SU-DHL-6 (cell line): ENCODE results near the gene PGK2.

Source experiments
- H2AFZ ChIP-seq: fragments of 200-600 bp; sonication (generic); 2 replicates; pipeline ENCODE4 v1.6.1; 2014; ENCODE audit warnings: low read depth, mild to moderate bottlenecking, moderate library complexity, mixed read lengths, antibody characterized with exemption, low read length; ENCODE audit not compliant: severe bottlenecking
- H3F3A ChIP-seq: fragments of 200-600 bp; shearing (Covaris generic); 2 replicates; pipeline ENCODE4 v1.6.0; 2016; ENCODE audit warnings: antibody characterized with exemption, mild to moderate bottlenecking; ENCODE audit not compliant: insufficient read depth
- H3K27ac ChIP-seq: fragments of 200-600 bp; sonication (generic); 2 replicates; pipeline ENCODE4 v1.5.1; 2016; ENCODE audit warnings: low read depth, mild to moderate bottlenecking, low read length, moderate library complexity, mixed read lengths
- H3K27me3 ChIP-seq: fragments of 200-600 bp; sonication (generic), shearing (Covaris generic); 2 replicates; pipeline ENCODE4 v1.6.0; 2014; ENCODE audit warnings: mild to moderate bottlenecking, low read length
- H3K36me3 ChIP-seq: fragments of 200-600 bp; sonication (generic); 2 replicates; pipeline ENCODE4 v1.6.1; 2014; ENCODE audit warnings: mild to moderate bottlenecking, low read length, mixed read lengths
- H3K4me2 ChIP-seq: fragments of 300-600, 200-600 bp; shearing (Covaris generic), sonication (generic); 2 replicates; pipeline ENCODE4 v1.6.0; 2014; ENCODE audit warnings: low read length, low read depth, mild to moderate bottlenecking; ENCODE audit not compliant: poor library complexity, severe bottlenecking
- H3K4me3 ChIP-seq: fragments of 200-600 bp; sonication (generic); 2 replicates; pipeline ENCODE4 v1.5.1; 2014; ENCODE audit warnings: antibody characterized with exemption, low read length, mild to moderate bottlenecking, mixed read lengths; ENCODE audit not compliant: insufficient read depth, poor library complexity, severe bottlenecking
- H3K79me2 ChIP-seq: fragments of 200-600 bp; sonication (generic); 2 replicates; pipeline ENCODE4 v1.6.1; 2014; ENCODE audit warnings: mild to moderate bottlenecking, low read length, moderate library complexity; ENCODE audit not compliant: insufficient read depth
- H3K9ac ChIP-seq: fragments of 200-600 bp; sonication (generic); 2 replicates; pipeline ENCODE4 v1.7.0; 2014; ENCODE audit warnings: mild to moderate bottlenecking, low read length
- H3K9me2 ChIP-seq: fragments of 200-600 bp; sonication (generic); replicated peaks from 2 replicates; pipeline ENCODE4 v1.6.1; 2014; ENCODE audit warnings: low read length; ENCODE audit not compliant: insufficient read depth
- H3K9me3 ChIP-seq: fragments of 200-600 bp; sonication (generic); 2 replicates; pipeline ENCODE4 v1.6.1; 2014; ENCODE audit warnings: low read length, mixed read lengths; ENCODE audit not compliant: insufficient read depth
- H4K20me1 ChIP-seq: fragments of 200-600 bp; sonication (generic); 2 replicates; pipeline ENCODE4 v1.6.1; 2014; ENCODE audit warnings: low read depth, mild to moderate bottlenecking, antibody characterized with exemption, low read length, moderate library complexity, mixed read lengths
- CTCF ChIP-seq: fragments of 200-600 bp; sonication (generic); IDR thresholded peaks from one replicate; pipeline ENCODE4 v1.5.1; 2017; ENCODE audit warnings: antibody characterized with exemption, mild to moderate bottlenecking, low read length, moderate library complexity; ENCODE audit not compliant: insufficient read depth, poor library complexity, severe bottlenecking
- EZH2phosphoT487 ChIP-seq: fragments of 200-600 bp; sonication (generic), shearing (Covaris generic); conservative IDR thresholded peaks from 2 replicates; pipeline ENCODE4 v1.6.1; 2018; ENCODE audit warnings: mild to moderate bottlenecking, antibody characterized with exemption, low read length, moderate library complexity, mixed read lengths

Gene PGK2

GRCh38 chr6:49739423-49739822, 47.7 kb downstream of the PGK2 start:
- H2AFZ ChIP-seq: no peak overlapping the region
- no peaks in the 10 kb centered on the region for H3K36me3 ChIP-seq
- TF ChIP-seq EZH2phosphoT487 (no peak), CTCF (no peak)
- H4K20me1 ChIP-seq: 0 out of 2 replicates have a peak, but pooled peaks cover 3% of the 10 kb centered on the region
- no peaks in the 10 kb centered on the region for H3K9me2 ChIP-seq
- no peak overlapping the region for H3K4me2 ChIP-seq
- H3K9ac ChIP-seq: no peak overlapping the region
- no peaks in the 10 kb centered on the region for H3K79me2 ChIP-seq
- H3K9me3 ChIP-seq: no peaks in the 10 kb centered on the region
- H3K4me3 ChIP-seq: no peak overlapping the region
- no peaks in the 10 kb centered on the region for H3F3A ChIP-seq
- H3K27me3 ChIP-seq: peaks cover 4% of the 10 kb centered on the region; the same call in 1 of the 2 replicates
- no peak overlapping the region for H3K27ac ChIP-seq

GRCh38 chr6:49736017-49736508, 51.0 kb downstream of the PGK2 start:
- no peak overlapping the region for H3K4me3 ChIP-seq
- no peak overlapping the region for H3K27ac ChIP-seq
- peaks cover 4% of the 10 kb centered on the region; the same call in 1 of the 2 replicates for H3K27me3 ChIP-seq
- TF ChIP-seq EZH2phosphoT487: no peak
- no peak for TF ChIP-seq CTCF
- H3K9me3 ChIP-seq: no peaks in the 10 kb centered on the region
- no peaks in the 10 kb centered on the region for H3F3A ChIP-seq
- 0 out of 2 replicates have a peak, but pooled peaks cover 3% of the 10 kb centered on the region for H4K20me1 ChIP-seq
- no peaks in the 10 kb centered on the region for H3K79me2 ChIP-seq
- no peak overlapping the region for H3K9ac ChIP-seq
- no peaks in the 10 kb centered on the region for H3K36me3 ChIP-seq
- H3K9me2 ChIP-seq: no peaks in the 10 kb centered on the region
- H3K4me2 ChIP-seq: no peak overlapping the region
- no peak overlapping the region for H2AFZ ChIP-seq
